Neural cell (in vitro differentiated cells): ENCODE data around the gene GPR101. TPM values are rescaled to one million over a fixed set of nuclear protein-coding genes. Genes with fewer than 3 reads are reported as not detected.

Experiments used
- H2AFZ ChIP-seq: fragments of 200-600, 300-800 bp; sonication (generic), shearing (Covaris generic); 2 replicates; pipeline ENCODE4 v1.6.0; 2014; ENCODE audit warnings: low read depth, mild to moderate bottlenecking, antibody characterized with exemption, low read length, moderate library complexity
- H3F3A ChIP-seq: fragments of 200-600 bp; shearing (Covaris generic); 2 replicates; pipeline ENCODE4 v1.6.1; 2016; ENCODE audit warnings: mild to moderate bottlenecking, moderate library complexity, mixed read lengths, antibody characterized with exemption, low read length; ENCODE audit not compliant: insufficient read depth, poor library complexity, severe bottlenecking
- H3K27ac ChIP-seq: fragments of 200-600, 300-800 bp; sonication (generic), shearing (Covaris generic); 2 replicates; pipeline ENCODE4 v1.5.1; 2014; ENCODE audit warnings: mild to moderate bottlenecking, low read length, moderate library complexity
- H3K27me3 ChIP-seq: fragments of 300-800, 200-600 bp; sonication (generic), shearing (Covaris generic); 2 replicates; pipeline ENCODE4 v1.6.0; 2014; ENCODE audit warnings: mild to moderate bottlenecking, low read depth, low read length, moderate library complexity; ENCODE audit not compliant: insufficient read depth
- H3K36me3 ChIP-seq: fragments of 300-800, 200-600 bp; sonication (generic), shearing (Covaris generic); 2 replicates; pipeline ENCODE4 v1.5.1; 2014; ENCODE audit warnings: mild to moderate bottlenecking, antibody characterized with exemption, low read length, moderate library complexity; ENCODE audit not compliant: insufficient read depth
- H3K4me2 ChIP-seq: fragments of 300-800, 200-600 bp; sonication (generic), shearing (Covaris generic); 2 replicates; pipeline ENCODE4 v1.6.0; 2014; ENCODE audit warnings: mild to moderate bottlenecking, low read length
- H3K4me3 ChIP-seq: fragments of 300-800, 200-600 bp; sonication (generic), shearing (Covaris generic); 2 replicates; pipeline ENCODE4 v1.5.1; 2014; ENCODE audit warnings: mild to moderate bottlenecking, low read length, moderate library complexity
- H3K79me2 ChIP-seq: fragments of 200-600 bp; shearing (Covaris generic); replicated peaks from 2 replicates; pipeline ENCODE4 v1.6.0; 2014; ENCODE audit warnings: mild to moderate bottlenecking, low read length, moderate library complexity; ENCODE audit not compliant: insufficient read depth
- H3K9ac ChIP-seq: fragments of 300-800, 200-600 bp; sonication (generic), shearing (Covaris generic); 2 replicates; pipeline ENCODE4 v1.6.1; 2016; ENCODE audit warnings: mild to moderate bottlenecking, low read length, mixed read lengths
- H3K9me2 ChIP-seq: fragments of 200-600 bp; shearing (Covaris generic); 2 replicates; pipeline ENCODE4 v1.6.1; 2016; ENCODE audit warnings: mild to moderate bottlenecking, low read length, mixed read lengths; ENCODE audit not compliant: insufficient read depth
- H3K9me3 ChIP-seq: fragments of 200-600, 300-800 bp; sonication (generic), shearing (Covaris generic); 2 replicates; pipeline ENCODE4 v1.6.1; 2016; ENCODE audit warnings: mild to moderate bottlenecking, mixed run types, low read length, moderate library complexity, mixed read lengths
- H4K20me1 ChIP-seq: fragments of 200-600 bp; shearing (Covaris generic); 2 replicates; pipeline ENCODE4 v1.6.1; 2016; ENCODE audit warnings: mild to moderate bottlenecking, mixed run types; ENCODE audit not compliant: insufficient read depth
- CTCF ChIP-seq: fragments of 450-650 bp; IDR thresholded peaks from 2 replicates; pipeline ENCODE4 v1.5.1; 2014; ENCODE audit warnings: antibody characterized with exemption, mild to moderate bottlenecking, moderate library complexity; ENCODE audit not compliant: poor library complexity, severe bottlenecking
- EP300 ChIP-seq: fragments of 450-650 bp; conservative IDR thresholded peaks from 2 replicates; pipeline ENCODE4 v1.6.1; 2014; ENCODE audit warnings: antibody characterized with exemption, mild to moderate bottlenecking, moderate library complexity; ENCODE audit not compliant: poor library complexity, severe bottlenecking
- EZH2 ChIP-seq: fragments of 200-600, 300-800 bp; shearing (Covaris generic), sonication (generic); IDR thresholded peaks from 2 replicates; pipeline ENCODE4 v1.6.1; 2014; ENCODE audit warnings: antibody characterized with exemption, low read length, borderline replicate concordance, mild to moderate bottlenecking; ENCODE audit not compliant: insufficient read depth, poor library complexity, severe bottlenecking
- MXI1 ChIP-seq: fragments of 450-650 bp; conservative IDR thresholded peaks from 2 replicates; pipeline ENCODE4 v1.6.1; 2014; ENCODE audit warnings: antibody characterized with exemption, mild to moderate bottlenecking; ENCODE audit not compliant: poor library complexity, severe bottlenecking
- POLR2AphosphoS5 ChIP-seq: IDR thresholded peaks from 2 replicates; pipeline ENCODE4 v1.6.1; 2012
- RAD21 ChIP-seq: fragments of 450-650 bp; conservative IDR thresholded peaks from 2 replicates; pipeline ENCODE4 v1.6.1; 2014; ENCODE audit warnings: antibody characterized with exemption, mild to moderate bottlenecking, moderate library complexity
- REST ChIP-seq: IDR thresholded peaks from 2 replicates; pipeline ENCODE4 v1.6.1; 2012; ENCODE audit warnings: borderline replicate concordance
- SMC3 ChIP-seq: fragments of 450-650 bp; conservative IDR thresholded peaks from 2 replicates; pipeline ENCODE4 v1.6.1; 2014; ENCODE audit warnings: antibody characterized with exemption, mild to moderate bottlenecking, moderate library complexity; ENCODE audit not compliant: poor library complexity
- TAF1 ChIP-seq: IDR thresholded peaks from 2 replicates; pipeline ENCODE4 v1.6.1; 2012; ENCODE audit warnings: low read depth
- polyA plus RNA-seq: library from polyadenylated mRNA; depleted of rRNA; stranded (reverse); fragments of >200 nt; gene quantifications from 2 replicates; pipeline ENCODE4 v1.2.3, GENCODE V29; 2014

GPR101 gene
- polyA plus RNA-seq, 1 donor from 2014 or later, result 0.56 TPM

- no peak overlapping the region for H3K4me3 ChIP-seq
- no peaks in the 10 kb centered on the region for H4K20me1 ChIP-seq
- H3K9me2 ChIP-seq, result no peaks in the 10 kb centered on the region
- H3K9ac ChIP-seq, result no peak overlapping the region
- no peak overlapping the region for H3K4me2 ChIP-seq
- H3K79me2 ChIP-seq, result no peaks in the 10 kb centered on the region
- no peak overlapping the region for H2AFZ ChIP-seq
- H3K27me3 ChIP-seq, result peaks cover 9% of the 10 kb centered on the region
- no peak overlapping the region for H3K27ac ChIP-seq
- TF ChIP-seq REST (no peak), EZH2 (no peak), MXI1 (no peak)
- no peaks in the 10 kb centered on the region for H3K36me3 ChIP-seq
- no peaks in the 10 kb centered on the region for H3F3A ChIP-seq
- H3K9me3 ChIP-seq, result no peaks in the 10 kb centered on the region
Observed at GRCh38 chrX:137040113-137040794, 6.5 kb upstream of the GPR101 start.

- no peak overlapping the region for H3K4me2 ChIP-seq
- H3K4me3 ChIP-seq, result peak overlapping the region; percentile 58
Observed at GRCh38 chrX:137034508-137034872, 695 bp upstream of the GPR101 start.

More at GRCh38 chrX:137034508-137034872, 695 bp upstream of the GPR101 start:
- Histone ChIP-seq H3K27me3 (peaks cover 47% of the 10 kb centered on the region), H4K20me1 (no peaks in the 10 kb centered on the region), H2AFZ (no peak overlapping the region), H3K36me3 (no peaks in the 10 kb centered on the region), H3K9ac (no peak overlapping the region), H3K9me3 (no peaks in the 10 kb centered on the region), H3K79me2 (no peaks in the 10 kb centered on the region), H3K9me2 (no peaks in the 10 kb centered on the region), H3F3A (no peaks in the 10 kb centered on the region), H3K27ac (no peak overlapping the region)
- TF ChIP-seq SMC3 (no peak), EZH2 (no peak), POLR2AphosphoS5 (no peak), REST (no peak), RAD21 (no peak), TAF1 (no peak), EP300 (no peak), MXI1 (no peak), CTCF (no peak)
